NCI-H345 treated with DMSO at 0.1 percent for 48 hours (cell line): Measurements from ENCODE around the gene LMO3.
A peak's percentile ranks its signal among the peaks of the same experiment; 100 is the strongest.

ENCODE experiments used
- DNase-seq: peaks from one replicate; lab custom pipeline; 2025; ENCODE audit not compliant: unreplicated experiment; lab: John Stamatoyannopoulos, UW

LMO3 gene

DNA sequence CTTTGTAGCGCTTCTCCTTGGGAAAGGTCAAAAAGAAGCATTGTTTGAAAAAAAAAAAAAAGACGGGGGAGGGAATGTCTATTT lies at the start of gene LMO3:
LMO3 (minus strand) TSS at position 46 of the 84 bp plus-strand sequence. CDS start 5,302 bp downstream, outside the sequence.
- DNase-seq: no peak

DNA sequence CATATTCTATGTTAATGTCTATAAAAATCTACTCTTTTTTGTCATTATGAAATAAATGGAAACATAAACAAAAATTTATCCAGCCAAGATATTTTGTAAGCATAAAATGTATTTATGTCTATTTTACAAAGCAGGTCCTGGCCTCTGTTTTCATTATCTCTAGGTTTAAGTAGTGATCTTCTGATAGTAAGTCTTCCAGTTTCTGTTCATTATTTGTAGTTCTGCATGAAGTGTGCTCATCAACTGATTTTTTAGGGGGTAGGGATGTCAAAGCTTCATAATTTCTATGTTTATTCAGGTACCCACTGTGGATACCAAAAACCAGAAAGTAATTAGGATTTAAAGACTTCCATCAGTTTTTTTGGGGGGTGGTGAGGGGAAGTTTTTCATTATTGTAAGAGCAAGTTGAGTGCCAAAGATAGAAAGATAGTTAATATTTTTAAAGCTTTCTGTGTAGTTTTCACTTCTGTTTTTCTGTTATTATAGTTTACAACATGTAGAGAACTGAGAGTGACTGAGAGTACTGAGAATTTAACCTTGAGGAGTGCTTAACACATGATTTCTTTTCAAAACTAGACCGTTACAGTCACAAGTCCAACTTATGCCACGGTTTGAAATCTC lies 30.6 kb upstream of the LMO3 start:
- no peak for DNase-seq

- DNase-seq: no peak
Measured at GRCh38 chr12:16634786-16635185, 28.8 kb upstream of the LMO3 start.

- no peak for DNase-seq
Measured at GRCh38 chr12:16626991-16627390, 21.0 kb upstream of the LMO3 start.

DNA sequence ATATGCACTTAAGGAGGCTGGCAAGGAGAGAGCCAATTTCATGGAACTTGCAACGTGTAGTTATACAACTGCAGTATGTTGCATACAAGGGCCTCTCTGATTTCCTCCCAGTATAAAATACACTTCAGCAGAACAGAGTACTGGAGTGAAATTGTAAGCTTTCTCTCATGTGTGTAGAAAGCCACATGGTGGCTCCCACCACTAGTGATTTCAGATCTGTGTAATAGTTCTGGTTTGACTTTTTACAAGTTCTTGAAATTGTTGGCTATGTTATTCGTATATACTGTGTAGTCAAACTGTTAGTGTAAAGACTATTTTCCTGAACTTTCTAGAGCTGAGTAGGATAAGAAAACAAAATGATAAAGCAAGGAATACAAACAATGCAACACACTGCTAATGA lies 16.4 kb upstream of the LMO3 start:
- no peak for DNase-seq

GRCh38 chr12:16619537-16619936 lies 13.6 kb upstream of the LMO3 start:
- no peak for DNase-seq

DNA sequence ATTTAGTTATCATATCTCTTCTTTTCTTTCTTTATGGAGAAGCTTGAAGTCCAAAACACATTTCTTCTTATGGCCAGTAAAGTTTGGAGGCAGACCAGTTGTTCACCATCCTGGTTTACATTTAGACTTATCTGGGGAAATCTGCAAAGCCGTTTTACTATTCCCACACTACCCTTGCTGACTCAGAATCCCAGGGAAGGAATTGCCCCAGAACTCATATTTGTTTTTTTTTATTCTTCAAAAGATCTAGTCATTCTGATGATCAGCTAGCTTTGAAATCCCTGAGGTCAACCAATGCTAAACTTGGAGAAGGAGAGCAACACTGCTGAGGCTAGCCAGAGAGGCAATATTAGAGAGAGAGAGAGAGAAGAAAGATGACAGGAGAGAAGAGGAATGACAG lies 12.3 kb upstream of the LMO3 start:
- no peak for DNase-seq

DNA sequence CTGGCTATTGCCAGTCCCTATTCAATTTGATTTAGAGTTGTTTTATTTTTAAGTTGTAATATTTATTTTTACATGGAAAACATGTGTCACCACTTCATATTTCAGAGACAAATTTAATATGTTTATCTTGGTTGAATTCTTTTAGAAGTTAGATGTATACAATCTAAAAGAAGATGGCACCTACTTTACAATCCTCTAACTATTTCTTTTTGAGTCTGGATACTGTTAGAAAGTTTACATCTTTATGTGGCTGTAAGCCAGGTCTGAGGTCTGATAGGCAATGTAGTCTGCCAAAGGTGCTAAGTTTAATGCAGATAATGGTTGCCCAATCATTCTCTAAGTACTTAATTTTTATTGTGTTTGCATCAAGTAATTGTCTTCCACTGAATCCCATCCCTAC lies 7.2 kb upstream of the LMO3 start:
- peak; percentile 21 for DNase-seq

DNA sequence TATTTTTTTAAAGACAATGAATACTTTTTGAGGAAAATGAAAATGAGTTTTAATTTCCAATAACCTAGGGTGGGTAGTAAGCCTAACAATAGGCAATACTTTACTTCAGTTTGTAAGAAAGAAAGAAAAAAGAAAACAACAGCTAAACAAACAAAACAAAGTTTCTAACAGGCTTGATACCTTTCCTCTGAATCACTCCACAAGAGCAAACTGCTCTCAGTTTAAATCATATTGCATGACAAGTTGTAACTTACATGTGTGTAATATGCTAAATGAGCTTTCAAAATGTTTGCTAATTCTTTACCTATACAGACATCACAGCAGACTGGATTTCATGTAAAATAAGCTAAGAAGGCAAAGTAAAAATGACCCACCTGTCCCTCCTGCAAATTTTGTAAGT lies 6.7 kb upstream of the LMO3 start:
- no peak for DNase-seq

- no peak for DNase-seq
Measured at GRCh38 chr12:16611146-16611545, 5.2 kb upstream of the LMO3 start.

- DNase-seq: no peak
Measured at GRCh38 chr12:16610743-16611142, 4.8 kb upstream of the LMO3 start.

DNA sequence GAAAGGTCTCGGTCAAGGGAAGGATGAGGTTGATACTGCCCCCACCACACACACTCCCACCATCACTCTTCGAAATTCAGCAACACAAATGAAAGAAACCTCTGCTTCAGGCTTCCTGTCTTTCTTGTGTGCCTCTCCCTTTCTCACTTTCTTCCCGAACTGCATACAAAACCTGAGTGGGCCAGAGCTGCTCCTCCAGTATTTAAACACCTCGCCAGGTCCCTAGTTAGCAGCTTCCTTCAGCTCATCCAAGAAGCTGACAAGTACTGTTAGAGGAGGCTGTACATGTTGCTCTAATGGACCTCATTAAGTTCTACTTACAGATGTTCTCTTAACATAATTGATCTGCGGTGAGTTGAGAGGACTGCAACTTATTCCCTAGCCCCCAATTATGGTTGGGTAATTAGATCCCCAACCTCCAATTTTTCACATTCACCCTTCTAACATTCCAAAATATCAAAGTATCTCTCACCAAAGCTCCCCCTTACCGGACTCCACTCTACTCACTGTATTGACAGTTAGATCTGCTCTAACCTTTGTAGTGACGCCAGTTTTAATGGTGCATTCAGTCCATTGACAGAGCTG lies 4.1 kb upstream of the LMO3 start:
- peak; percentile 82 for DNase-seq

DNA sequence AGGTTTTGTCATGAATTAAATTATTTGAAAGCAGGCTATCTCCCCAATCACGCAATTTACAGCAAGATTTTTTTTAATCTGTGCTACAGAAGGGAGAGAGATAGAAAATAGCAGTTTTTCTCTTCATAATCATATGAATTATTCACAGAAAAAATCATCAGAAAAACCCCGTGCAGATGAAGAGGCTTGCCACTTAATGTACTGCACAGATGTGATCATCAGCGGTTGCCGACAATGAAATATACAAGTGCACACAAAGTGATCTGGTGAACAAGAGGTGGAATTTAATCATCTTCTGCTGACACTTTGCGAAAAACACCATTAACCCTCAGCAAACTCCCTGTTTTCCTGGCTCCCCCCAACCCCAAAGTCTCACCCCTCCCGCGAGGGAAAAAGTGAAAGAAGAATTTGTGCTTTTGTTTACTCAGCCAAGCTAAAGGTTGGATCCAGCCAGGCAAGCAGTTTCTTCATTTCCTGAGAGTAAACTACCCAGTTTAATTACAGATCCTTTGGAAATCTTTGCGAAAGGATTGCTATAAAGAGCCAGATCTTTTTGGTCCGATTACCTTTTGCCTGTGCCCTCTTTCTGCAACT lies 3.1 kb upstream of the LMO3 start:
- no peak for DNase-seq

- peak; percentile 65 for DNase-seq
Measured at GRCh38 chr12:16607906-16608775, 2.2 kb upstream of the LMO3 start.

GRCh38 chr12:16606991-16607390 lies 1.0 kb upstream of the LMO3 start:
- peak; percentile 56 for DNase-seq

- DNase-seq: peak; percentile 71
Measured at GRCh38 chr12:16606201-16606849, 363 bp upstream of the LMO3 start.

GRCh38 chr12:16605642-16606116 lies 283 bp downstream of the LMO3 start:
- peak; percentile 75 for DNase-seq

- peak; percentile 27 for DNase-seq
Measured at GRCh38 chr12:16604596-16605252, 1.2 kb downstream of the LMO3 start.

DNA sequence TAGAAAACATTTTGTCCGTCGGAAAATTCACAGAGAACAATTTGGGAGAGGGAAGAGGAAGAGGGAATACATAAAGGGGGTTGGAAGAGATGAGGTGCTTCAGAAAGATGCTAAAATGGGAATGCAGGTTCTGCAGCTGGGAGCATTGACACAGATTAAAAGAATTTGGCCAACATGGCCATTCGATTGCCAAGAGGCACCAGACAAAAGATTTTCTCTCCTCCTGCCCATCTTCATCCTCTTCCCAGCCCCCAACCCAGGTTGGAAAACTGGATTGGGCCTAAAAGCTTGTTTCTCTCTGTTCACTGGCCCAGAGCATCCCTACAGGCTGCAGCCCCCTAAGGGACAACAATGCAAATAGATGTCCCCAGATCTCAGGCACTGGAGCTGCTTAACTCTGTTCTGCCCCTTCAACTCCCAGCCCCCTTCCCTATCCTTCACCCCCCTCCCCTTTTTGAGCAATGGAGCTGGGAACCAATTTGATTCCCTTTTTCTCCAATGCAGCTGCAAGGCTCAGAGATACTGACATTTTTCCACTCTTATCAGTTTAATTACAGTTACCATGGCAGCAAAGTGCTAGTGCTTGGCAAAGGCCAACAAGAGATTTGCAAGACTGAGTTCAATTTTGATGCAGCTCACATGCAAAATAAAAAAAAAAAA lies 1.9 kb downstream of the LMO3 start:
- DNase-seq: peak; percentile 58

- peak; percentile 67 for DNase-seq
Measured at GRCh38 chr12:16603260-16603915, 2.6 kb downstream of the LMO3 start.
